Astrocyte of the cerebellum (primary cell): Measurements from ENCODE around the gene ST3GAL5.

Experiments used
- DNase-seq: peaks from one replicate; pipeline ENCODE4 v3.0.0-alpha.2; 2011; ENCODE audit warnings: low read depth
- H3K4me3 ChIP-seq: 2 replicates; pipeline ENCODE4 v1.5.1; 2011; ENCODE audit warnings: mild to moderate bottlenecking, low read depth, low read length, moderate library complexity
- in situ Hi-C: cut with HindIII; loops from 2 replicates; pipeline ENCODE4 v1.10.0; 2017; ENCODE audit warnings: low sequenced_read_pairs
- TF ChIP-seq, protein P1 (sequence below): IDR thresholded peaks from 2 replicates; pipeline ENCODE4 v1.5.1; 2012; ENCODE audit warnings: low read length, low read depth, moderate library complexity, mild to moderate bottlenecking; ENCODE audit errors: missing control alignments

The ST3GAL5 gene

DNA sequence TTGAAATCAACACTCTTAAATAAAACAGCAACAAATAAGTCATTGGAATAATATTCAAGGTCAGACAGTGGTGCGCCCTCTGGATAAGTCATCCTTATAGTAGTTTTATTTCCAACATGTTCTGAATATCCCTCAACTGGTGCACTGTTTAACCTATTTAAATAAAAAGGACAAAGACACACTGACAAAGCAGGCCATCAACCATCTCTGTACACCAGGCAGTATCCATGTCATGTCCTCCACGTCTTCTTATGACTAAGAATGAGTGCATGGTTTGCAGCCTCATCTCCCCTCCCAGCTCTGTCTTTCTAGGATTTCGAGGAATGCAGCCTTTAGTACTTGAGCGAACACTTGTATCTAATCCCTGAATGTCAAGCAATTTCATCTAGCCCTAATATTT lies 42.4 kb downstream of the ST3GAL5 start:
- in situ Hi-C loops = no loop called here
- H3K4me3 ChIP-seq = no peak overlapping the region
- TF ChIP-seq, protein P1, sequence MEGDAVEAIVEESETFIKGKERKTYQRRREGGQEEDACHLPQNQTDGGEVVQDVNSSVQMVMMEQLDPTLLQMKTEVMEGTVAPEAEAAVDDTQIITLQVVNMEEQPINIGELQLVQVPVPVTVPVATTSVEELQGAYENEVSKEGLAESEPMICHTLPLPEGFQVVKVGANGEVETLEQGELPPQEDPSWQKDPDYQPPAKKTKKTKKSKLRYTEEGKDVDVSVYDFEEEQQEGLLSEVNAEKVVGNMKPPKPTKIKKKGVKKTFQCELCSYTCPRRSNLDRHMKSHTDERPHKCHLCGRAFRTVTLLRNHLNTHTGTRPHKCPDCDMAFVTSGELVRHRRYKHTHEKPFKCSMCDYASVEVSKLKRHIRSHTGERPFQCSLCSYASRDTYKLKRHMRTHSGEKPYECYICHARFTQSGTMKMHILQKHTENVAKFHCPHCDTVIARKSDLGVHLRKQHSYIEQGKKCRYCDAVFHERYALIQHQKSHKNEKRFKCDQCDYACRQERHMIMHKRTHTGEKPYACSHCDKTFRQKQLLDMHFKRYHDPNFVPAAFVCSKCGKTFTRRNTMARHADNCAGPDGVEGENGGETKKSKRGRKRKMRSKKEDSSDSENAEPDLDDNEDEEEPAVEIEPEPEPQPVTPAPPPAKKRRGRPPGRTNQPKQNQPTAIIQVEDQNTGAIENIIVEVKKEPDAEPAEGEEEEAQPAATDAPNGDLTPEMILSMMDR = no peak
- no peak for DNase-seq

DNA sequence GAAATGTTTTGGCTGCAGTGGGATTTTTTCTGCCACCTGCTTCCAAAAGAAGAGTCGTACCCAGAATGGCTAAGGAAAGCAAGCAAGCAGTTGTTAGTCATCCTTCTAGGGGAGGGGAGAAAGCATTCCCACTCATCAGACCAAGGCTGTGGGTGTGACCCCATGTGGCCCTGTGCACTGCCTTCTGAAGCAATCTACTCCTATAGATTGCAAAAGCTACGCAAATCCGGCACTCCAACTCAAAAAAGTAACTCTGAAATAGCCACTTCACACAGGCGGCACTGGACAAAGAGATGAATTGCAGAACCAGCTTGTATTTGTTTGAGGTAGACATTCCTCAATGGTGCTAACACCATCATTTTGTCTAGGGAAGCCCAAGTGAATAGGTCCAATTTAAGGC lies 44.3 kb downstream of the ST3GAL5 start:
- no peak overlapping the region for H3K4me3 ChIP-seq
- TF ChIP-seq, protein P1 = no peak
- in situ Hi-C loops = no loop called here
- no peak for DNase-seq

DNA sequence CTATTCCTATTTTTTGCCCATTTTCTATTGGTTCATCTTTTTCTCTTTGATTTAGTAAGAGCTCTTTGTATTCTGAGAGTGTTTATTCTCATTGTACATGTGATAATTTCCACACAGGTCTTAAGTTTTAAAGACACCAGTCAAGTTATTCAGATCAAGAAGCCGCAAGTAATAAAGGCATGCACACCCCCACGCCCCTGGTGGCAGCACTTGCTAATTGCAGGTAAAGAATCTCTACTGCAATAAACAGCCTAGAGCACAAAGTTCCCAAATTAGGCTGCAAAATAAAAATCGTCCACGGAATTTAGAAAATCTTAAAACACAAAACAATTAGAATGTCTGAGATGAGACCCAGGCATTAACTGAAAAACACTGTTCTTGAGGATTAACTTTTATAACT lies 45.2 kb downstream of the ST3GAL5 start:
- TF ChIP-seq, protein P1 = peak; percentile 41
- H3K4me3 ChIP-seq = no peak overlapping the region
- in situ Hi-C loops = no loop called here
- no peak for DNase-seq

DNA sequence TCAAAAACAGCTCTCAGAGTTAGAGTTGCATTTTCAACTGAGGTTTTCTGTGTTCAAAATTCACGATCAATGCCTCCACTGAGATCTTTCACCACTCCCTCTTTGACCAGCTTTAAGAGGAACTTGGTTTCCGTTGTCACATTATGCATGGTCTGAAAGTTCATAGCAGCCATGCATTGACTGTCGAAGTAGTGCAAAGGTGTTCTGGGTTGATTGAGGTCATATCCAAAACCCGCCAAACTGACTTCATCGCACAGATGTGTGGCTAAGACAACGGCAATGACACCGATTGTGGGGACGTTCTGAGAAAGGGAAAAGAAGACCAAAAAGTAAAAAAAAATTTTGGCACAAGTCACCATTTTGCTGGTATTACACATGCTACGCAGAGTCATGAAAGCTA lies 48.7 kb downstream of the ST3GAL5 start:
- in situ Hi-C loops = no loop called here
- H3K4me3 ChIP-seq = no peak overlapping the region
- DNase-seq = no peak
- TF ChIP-seq, protein P1 = no peak

DNA sequence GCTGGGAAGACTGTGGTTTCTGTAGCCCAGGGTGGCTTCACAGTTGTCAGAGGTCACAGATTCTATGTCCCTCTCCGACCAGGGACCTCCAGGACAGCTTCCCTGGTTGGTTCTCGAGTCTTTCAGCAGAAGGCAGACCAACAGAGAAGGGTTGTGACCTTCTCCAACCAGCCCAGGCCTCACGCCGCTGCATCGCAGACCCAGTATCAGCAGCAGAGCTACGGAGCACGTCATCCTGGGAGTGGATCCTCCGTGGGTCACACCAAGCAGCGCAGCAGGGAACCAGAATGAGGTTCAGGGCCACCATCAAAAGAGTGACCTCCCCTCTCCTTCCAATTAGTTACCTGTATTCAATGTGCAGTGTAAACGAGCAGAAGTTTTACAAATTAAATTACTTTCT lies 49.3 kb downstream of the ST3GAL5 start:
- no peak for DNase-seq
- TF ChIP-seq, protein P1 = no peak
- in situ Hi-C loops = no loop called here
- no peak overlapping the region for H3K4me3 ChIP-seq

DNA sequence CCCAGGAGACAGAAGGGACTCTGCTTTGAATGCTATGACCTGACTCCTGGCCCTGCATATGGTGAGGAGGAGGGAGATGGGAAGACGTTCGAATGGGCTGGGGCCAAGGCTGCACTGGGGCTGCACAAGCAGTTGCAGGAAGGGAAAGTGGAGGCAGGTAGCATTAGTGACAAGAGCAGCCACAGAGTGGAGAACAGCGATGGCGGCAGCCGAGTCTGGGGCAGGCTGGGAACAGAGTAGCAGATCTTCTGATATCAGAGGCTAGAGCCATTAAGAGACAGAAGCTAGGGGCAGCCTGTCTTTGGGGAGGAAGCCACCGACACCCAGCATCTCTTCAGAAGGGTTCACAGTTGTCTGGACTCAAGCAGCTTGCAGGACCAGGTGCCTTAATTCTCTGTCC lies 50.1 kb downstream of the ST3GAL5 start:
- in situ Hi-C loops = no loop called here
- TF ChIP-seq, protein P1 = no peak
- DNase-seq = no peak
- H3K4me3 ChIP-seq = no peak overlapping the region

DNA sequence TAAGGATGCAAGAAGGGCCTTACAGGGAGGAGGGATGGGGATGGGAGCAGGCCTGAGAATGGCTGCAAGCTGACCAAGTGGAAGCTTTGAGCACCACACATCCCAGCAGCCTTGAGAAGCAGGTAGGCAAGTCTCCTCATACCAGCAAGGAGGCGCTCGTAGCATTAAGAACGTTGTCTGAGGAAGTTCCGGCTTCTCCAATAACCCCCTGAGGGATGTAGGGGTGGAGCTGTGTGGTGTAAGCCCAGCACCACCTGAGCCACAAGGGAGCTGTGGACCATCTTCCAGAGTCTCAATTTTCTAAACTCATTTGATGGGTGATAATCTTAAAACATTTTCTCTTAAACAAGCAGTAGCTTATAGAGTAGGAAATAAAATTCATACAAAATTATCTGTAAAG lies 50.6 kb downstream of the ST3GAL5 start:
- in situ Hi-C loops = no loop called here
- no peak for DNase-seq
- no peak overlapping the region for H3K4me3 ChIP-seq
- TF ChIP-seq, protein P1 = no peak
